GM18867 (cell line): Measurements from ENCODE around the gene SLC6A19.

Experiments used
- ATAC-seq: cut with Tn5 transposase; IDR thresholded peaks from one replicate; pipeline ENCODE4 v1.9.1; 2021; ENCODE audit warnings: mild to moderate bottlenecking, moderate library complexity; ENCODE audit not compliant: unreplicated experiment

The SLC6A19 gene

DNA sequence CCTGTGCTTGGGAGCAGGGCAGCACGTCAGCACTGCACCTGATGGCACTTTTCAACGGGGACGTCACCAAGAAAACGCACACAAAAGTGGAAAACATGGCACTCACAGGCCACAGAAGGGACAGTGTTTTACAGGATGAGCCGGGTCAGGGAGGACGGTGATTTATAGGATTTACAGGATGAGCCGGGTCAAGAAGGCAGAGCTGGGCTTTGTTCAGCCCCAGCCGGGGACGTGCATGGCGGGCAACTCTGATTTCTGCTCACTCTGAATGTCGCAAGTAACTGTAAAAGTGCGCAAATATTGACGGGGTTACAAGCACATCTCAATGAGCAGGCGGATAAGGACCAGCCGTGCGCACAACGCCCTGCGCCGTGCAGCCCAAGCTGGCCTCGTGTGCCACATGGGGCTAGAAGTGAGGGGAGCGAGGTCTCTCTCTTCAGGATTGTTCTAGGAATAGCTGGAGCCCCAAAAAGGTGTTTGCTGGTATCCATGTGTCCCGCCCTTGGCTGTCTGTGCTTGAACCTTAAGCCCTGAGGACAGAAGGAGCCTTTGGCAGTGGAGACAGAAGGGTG is 40.2 kb downstream of the SLC6A19 start:
- ATAC-seq: no peak

GRCh38 chr5:1242733-1243486 is 41.5 kb downstream of the SLC6A19 start:
- ATAC-seq: no peak

DNA sequence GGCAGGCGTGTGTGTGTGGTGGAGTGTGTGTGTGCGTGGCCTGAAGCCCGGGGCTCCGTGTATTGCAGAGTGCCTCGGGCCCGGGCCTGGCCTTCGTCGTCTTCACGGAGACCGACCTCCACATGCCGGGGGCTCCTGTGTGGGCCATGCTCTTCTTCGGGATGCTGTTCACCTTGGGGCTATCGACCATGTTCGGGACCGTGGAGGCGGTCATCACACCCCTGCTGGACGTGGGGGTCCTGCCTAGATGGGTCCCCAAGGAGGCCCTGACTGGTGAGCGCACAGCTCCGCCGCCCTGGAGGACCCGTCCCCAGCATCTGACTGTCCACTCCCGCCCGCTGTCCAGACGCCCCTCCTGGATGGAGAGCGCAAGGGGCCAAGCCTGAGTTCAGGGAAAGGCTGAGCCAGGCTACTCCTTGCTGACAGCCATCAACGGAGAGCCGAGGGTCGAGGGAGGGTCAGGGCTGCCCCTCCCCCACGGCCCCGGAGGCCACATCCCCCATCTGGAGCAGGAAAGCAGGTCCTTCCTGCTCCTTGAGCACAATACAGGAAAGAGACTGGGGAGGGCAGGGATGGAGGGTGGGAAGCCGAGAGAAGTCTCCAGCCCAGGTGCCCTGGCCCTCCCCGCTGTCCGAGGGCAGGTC is 42.2 kb downstream of the SLC6A19 start:
- ATAC-seq: no peak

GRCh38 chr5:1244255-1244654 is 42.9 kb downstream of the SLC6A19 start:
- no peak for ATAC-seq

GRCh38 chr5:1244976-1245375 is 43.6 kb downstream of the SLC6A19 start:
- no peak for ATAC-seq

DNA sequence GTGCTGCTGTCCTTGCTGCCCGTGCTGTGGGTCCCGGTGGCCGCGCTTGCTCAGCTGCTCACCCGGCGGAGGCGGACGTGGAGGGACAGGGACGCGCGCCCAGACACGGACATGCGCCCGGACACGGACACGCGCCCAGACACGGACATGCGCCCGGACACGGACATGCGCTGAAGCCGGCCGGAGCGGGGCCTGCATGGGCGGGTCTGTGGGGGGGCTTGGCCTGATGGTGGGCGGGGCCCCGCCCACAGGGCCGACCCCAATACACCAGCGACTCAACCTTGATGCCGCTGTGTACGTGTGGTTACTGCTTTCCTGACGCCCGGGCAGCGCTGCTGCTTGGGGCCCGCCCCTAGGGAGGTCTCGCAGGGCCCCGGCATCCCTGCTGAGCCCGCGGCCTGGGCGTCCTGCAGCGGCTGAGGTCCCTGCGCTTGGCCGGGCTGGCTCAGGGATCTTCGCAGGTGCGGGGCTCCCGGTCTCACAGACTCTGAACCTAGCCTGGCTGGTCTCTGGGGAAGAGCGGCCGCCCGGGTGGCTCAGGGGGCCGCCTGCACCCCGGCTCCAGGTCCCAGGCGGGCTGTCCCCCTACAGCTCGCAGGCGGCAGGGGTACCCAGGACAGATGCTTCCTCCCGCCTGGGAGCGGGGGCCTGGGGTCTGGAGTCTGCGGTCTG is 44.6 kb downstream of the SLC6A19 start:
- ATAC-seq: no peak

DNA sequence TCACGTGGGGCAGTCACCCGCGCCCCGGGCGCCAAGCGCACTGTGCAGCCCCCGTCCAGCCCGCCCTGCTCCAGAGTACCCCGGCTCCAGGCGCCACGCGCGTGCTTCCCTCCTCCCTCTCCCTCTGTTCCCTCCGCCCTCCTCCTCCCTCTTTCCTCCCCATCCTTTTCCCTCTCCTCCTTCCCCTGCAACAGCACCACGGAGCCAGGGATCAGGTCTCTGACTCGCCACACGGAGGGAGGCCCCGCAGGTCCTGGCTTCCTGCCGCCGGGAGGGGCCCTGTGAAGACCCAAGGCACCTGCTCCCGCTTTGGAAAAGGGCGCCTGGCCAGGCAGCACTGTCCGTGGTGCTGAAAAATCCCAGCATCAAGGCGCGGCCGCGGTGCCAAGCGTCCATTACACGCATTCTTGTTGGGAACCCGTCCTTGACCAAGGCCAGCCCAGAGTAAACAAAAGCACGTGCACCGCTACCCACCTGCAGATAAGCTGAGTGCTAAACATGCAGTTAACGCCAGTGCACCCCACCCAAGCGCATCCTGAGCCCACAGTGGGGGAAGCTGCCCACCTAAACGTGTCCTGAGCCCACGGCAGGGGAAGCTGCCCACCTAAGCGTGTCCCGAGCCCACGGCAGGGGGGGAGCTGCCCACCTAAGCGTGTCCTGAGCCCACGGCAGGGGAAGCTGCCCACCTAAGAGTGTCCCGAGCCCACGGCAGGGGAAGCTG is 45.5 kb downstream of the SLC6A19 start:
- no peak for ATAC-seq

DNA sequence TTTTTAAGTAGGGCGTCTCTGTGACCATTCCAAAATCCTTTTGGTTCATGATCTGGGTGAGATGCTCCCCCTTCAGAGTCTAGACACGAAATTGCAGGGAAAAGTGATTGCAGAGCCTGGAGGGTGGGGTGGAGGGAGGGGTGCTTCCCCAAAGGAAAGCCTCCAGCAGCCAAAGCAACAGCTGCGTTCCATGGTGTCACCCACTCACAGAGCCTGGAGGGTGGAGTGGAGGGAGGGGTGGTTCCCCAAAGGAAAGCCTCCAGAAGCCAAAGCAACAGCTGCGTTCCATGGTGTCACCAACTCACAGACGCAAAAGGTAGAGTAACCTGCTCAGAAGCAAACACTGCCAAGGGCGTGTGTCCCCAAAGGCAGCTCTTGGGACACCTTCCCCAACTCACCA is 46.4 kb downstream of the SLC6A19 start:
- ATAC-seq: no peak

DNA sequence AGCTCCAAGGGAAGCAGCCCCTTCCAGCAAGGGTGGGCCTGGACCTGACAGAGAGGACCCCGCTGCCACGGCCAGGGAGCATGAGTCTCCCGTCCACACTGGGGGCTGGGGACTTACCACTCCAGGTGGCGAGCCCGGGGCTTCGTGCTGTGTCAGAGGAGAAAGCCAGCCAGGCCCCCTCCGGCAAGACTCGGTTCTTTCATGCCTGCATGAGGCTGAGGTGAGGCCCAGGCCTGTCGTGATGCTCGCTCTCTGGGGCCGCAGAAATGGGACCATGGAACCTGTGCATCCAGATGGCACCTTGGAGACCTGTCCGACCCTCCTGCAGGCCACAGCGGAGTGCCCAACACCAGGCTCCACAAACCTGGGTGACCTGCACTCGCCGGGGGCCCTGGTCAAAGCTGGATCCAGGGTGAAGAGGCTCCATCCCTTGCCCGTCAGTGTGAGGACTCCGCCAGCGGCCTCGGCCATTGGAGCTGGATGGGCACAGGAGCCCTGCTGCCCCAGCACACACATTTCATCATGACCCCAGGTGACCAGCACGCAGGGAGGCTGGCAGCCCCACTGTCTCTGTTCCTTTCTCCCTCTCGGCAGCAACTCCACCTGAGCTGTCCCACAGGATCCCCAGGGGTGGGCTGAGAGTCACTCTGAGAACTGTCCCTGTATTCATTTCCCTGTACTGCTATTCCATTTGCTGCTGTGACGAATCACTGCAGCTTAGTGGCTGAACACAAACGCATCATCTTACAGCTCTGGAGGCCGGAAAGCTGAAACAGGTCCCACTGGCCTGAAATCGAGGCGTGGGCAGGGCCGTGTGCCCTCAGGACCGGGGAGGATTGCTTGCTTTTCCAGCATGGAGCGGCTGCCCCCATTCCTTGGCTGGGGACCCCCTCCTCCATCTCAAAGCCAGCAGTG is 48.2 kb downstream of the SLC6A19 start:
- ATAC-seq: no peak

- no peak for ATAC-seq
Measured at GRCh38 chr5:1251678-1252580, 50.5 kb downstream of the SLC6A19 start.

- ATAC-seq: no peak
Measured at GRCh38 chr5:1252681-1253080, 51.3 kb downstream of the SLC6A19 start.

- no peak for ATAC-seq
Measured at GRCh38 chr5:1253456-1254105, 52.2 kb downstream of the SLC6A19 start.

- ATAC-seq: no peak
Measured at GRCh38 chr5:1254196-1254595, 52.8 kb downstream of the SLC6A19 start.

DNA sequence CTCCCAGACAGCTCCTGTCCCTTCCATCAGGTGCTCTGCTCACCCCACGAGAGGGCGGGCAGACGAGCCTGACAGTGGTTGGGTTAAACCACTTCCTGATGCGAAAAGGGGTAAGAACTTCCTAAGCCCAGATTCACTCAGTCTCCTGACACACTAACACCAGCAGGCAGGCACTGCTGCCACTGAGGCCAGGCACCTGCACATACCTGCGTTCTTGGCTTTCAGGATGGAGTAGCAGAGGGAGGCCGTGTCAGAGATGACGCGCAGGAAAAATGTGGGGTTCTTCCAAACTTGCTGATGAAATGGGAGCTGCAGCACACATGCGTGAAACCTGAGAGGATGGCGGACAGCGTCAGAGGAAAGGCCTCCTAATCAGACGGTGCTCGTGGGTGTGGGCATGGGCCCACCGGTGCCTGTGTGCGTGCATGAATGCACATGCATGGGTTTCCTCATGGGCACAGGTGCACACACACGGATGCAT is 53.7 kb downstream of the SLC6A19 start:
- no peak for ATAC-seq

DNA sequence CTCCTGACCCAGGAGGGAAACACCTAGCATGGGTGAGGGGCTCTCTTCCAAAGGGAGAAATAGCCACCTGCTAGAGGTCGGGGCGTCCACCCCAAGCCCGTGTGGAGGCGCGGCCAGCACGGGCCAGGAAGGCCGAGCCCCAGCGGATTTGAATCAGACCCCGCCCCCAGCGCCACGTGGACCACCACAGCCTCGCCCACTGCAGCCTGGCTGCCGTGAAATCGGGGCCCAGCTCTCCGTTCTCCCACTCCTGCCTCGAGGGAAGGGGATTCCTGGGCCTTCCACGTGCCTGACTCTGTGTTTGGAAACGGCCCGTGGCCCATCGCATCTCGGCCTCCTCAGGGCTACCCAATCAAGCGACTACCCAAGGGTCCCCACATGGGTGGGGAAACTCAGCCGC is 55.4 kb downstream of the SLC6A19 start:
- no peak for ATAC-seq

- no peak for ATAC-seq
Measured at GRCh38 chr5:1257363-1257762, 56.0 kb downstream of the SLC6A19 start.

- no peak for ATAC-seq
Measured at GRCh38 chr5:1257841-1258240, 56.4 kb downstream of the SLC6A19 start.

- no peak for ATAC-seq
Measured at GRCh38 chr5:1259806-1260480, 58.5 kb downstream of the SLC6A19 start.
